GM12878 (cell line): ENCODE results near the gene AKAP1. TPM values are rescaled to one million over a fixed set of nuclear protein-coding genes. Genes with fewer than 3 reads are reported as not detected.

ENCODE experiments used
- ATAC-seq: fragments of 200-7000 bp; cut with Tn5 transposase; 3 replicates; pipeline ENCODE4 v1.9.1; 2020; ENCODE audit warnings: mild to moderate bottlenecking, moderate library complexity
- BruUV-seq: library from RNA; stranded (reverse); fragments of 400-500 nt; replicated peaks from 2 replicates; lab custom pipeline; 2021; lab: Mats Ljungman, UMichigan
- CTCF ChIA-PET: fragments of 300-600 bp; sonication (Branson Sonifier 250); formaldehyde crosslinking; extraction: SDS; loops from one replicate; lab custom pipeline; 2021; ENCODE audit warnings: inconsistent platforms; lab: Yijun Ruan, JAX
- POLR2A ChIA-PET: fragments of 350-600 bp; formaldehyde crosslinking; extraction: SDS; loops from one replicate; lab custom pipeline; 2021; ENCODE audit warnings: inconsistent platforms; lab: Charles Lee
- RAD21 ChIA-PET: fragments of 300-600 bp; sonication (Branson Sonifier 250); formaldehyde crosslinking; loops from one replicate; lab custom pipeline; 2023; ENCODE audit warnings: antibody characterized with exemption; ENCODE audit not compliant: unreplicated experiment; lab: Charles Lee
- SMC1A ChIA-PET: fragments of 300-600 bp; sonication (Branson Sonifier 250); formaldehyde crosslinking; loops from one replicate; lab custom pipeline; 2023; ENCODE audit not compliant: unreplicated experiment, uncharacterized antibody; lab: Charles Lee
- DNase-seq: peaks from one replicate; pipeline ENCODE4 v3.0.0-alpha.2; 2011; ENCODE audit warnings: low read depth, low spot score
- FAIRE-seq: peaks from 3 replicates; lab custom pipeline; 2011; peaks lifted over from hg19 to GRCh38; lab: Jason Lieb, UNC
- H2AFZ ChIP-seq: 2 replicates; pipeline ENCODE4 v1.6.0; 2011; ENCODE audit warnings: low read depth, low read length, control low read depth; ENCODE audit not compliant: control insufficient read depth
- H3K27ac ChIP-seq: 2 replicates; pipeline ENCODE4 v1.5.1; 2011; ENCODE audit warnings: control low read depth; ENCODE audit not compliant: control insufficient read depth, insufficient read depth
- H3K27me3 ChIP-seq, 2 experiments: replicated peaks in 1 of 2; 2 replicates each; pipeline versions ENCODE4 v1.6.0 to v1.6.1; 2011; ENCODE audit warnings: low read length in 1 of 2; ENCODE audit not compliant: control insufficient read depth in 2 of 2, insufficient read depth in 2 of 2
- H3K36me3 ChIP-seq, 2 experiments: 2 replicates each; pipeline ENCODE4 v1.5.1; 2011; ENCODE audit warnings: low read length in 1 of 2; ENCODE audit not compliant: control insufficient read depth in 2 of 2, insufficient read depth in 2 of 2
- H3K4me1 ChIP-seq: 2 replicates; pipeline ENCODE4 v1.6.1; 2011; ENCODE audit warnings: mild to moderate bottlenecking, low read length, moderate library complexity, mixed read lengths; ENCODE audit not compliant: control insufficient read depth, insufficient read depth
- H3K4me2 ChIP-seq: 2 replicates; pipeline ENCODE4 v1.6.0; 2011; ENCODE audit warnings: control low read depth; ENCODE audit not compliant: control insufficient read depth, insufficient read depth
- H3K4me3 ChIP-seq: fragments of 200-600 bp; sonication (generic); 2 replicates; pipeline ENCODE4 v1.5.1; 2016
- H3K79me2 ChIP-seq: 2 replicates; pipeline ENCODE4 v1.6.0; 2011; ENCODE audit warnings: low read length; ENCODE audit not compliant: control insufficient read depth, insufficient read depth
- H3K9ac ChIP-seq: 2 replicates; pipeline ENCODE4 v1.8.0; 2011; ENCODE audit warnings: low read length, control low read depth, mixed read lengths; ENCODE audit not compliant: control insufficient read depth, insufficient read depth
- H3K9me3 ChIP-seq: replicated peaks from 3 replicates; pipeline ENCODE4 v1.5.1; 2011; ENCODE audit warnings: mild to moderate bottlenecking, low read length; ENCODE audit not compliant: control insufficient read depth, insufficient read depth
- H4K20me1 ChIP-seq: 2 replicates; pipeline ENCODE4 v1.6.0; 2011; ENCODE audit not compliant: control insufficient read depth, insufficient read depth
- CHD1 ChIP-seq: IDR thresholded peaks from 2 replicates; pipeline ENCODE4 v1.6.1; 2012; ENCODE audit warnings: low read depth, low read length, improper control_type of control experiment
- EGR1 ChIP-seq, 2 experiments: IDR thresholded peaks; 1 replicate in 1 of 2; 2 replicates in 1 of 2; pipeline ENCODE4 v1.6.1; 2011 to 2012; ENCODE audit warnings: low read depth in 2 of 2, low read length in 2 of 2, borderline replicate concordance in 1 of 2, mild to moderate bottlenecking in 1 of 2, moderate library complexity in 1 of 2
- ESRRA ChIP-seq: IDR thresholded peaks from 2 replicates; pipeline ENCODE4 v1.6.1; 2012; ENCODE audit warnings: mild to moderate bottlenecking, low read length, improper control_type of control experiment
- HDAC2 ChIP-seq: fragments of 200-600 bp; sonication (generic); IDR thresholded peaks from 2 replicates; pipeline ENCODE4 v1.6.1; 2017
- KAT2A ChIP-seq: conservative IDR thresholded peaks from 2 replicates; pipeline ENCODE4 v1.6.1; 2011; ENCODE audit warnings: low read depth, low read length; ENCODE audit not compliant: control insufficient read depth
- RAD21 ChIP-seq: IDR thresholded peaks from 2 replicates; pipeline ENCODE4 v1.6.1; 2011; ENCODE audit warnings: mild to moderate bottlenecking, low read depth, low read length, moderate library complexity; ENCODE audit not compliant: insufficient read depth
- SIX5 ChIP-seq: IDR thresholded peaks from 2 replicates; pipeline ENCODE4 v1.6.1; 2011; ENCODE audit warnings: mild to moderate bottlenecking, low read depth, low read length, moderate library complexity; ENCODE audit not compliant: severe bottlenecking
- SMAD1 ChIP-seq: fragments of 450-650 bp; IDR thresholded peaks from 2 replicates; pipeline ENCODE4 v1.6.1; 2018; ENCODE audit warnings: mild to moderate bottlenecking, low read depth; ENCODE audit not compliant: partially characterized antibody
- WGBS: methylation state at CpG from one replicate; pipeline ENCODE4 v1.1.6; 2016; ENCODE audit warnings: low lambda C conversion rate; ENCODE audit not compliant: insufficient replicate concordance, insufficient coverage; ENCODE audit errors: missing lambda C conversion rate; 5-methylcytosine and 5-hydroxymethylcytosine counted together
- in situ Hi-C: fragments of 300-500 bp; cut with MboI; formaldehyde crosslinking; loops from 9 replicates; pipeline ENCODE4 v1.14.3; 2018; ENCODE audit warnings: mixed read lengths
- intact Hi-C: fragments of 100-400 bp; cut with micrococcal nuclease; formaldehyde crosslinking; loops from one replicate; pipeline ENCODE4 v1.14.2; 2022; ENCODE audit not compliant: unreplicated experiment
- polyA plus RNA-seq, 11 experiments: library from polyadenylated mRNA; depleted of rRNA in 4 of 11; unstranded in 6 of 11; stranded (reverse) in 5 of 11; fragments of >200 nt; fragmentation: Nextera tagmentation in 4 of 11; fragmentation: Illumina TruSeq in 1 of 11; extraction: Ambion mirVana in 4 of 11; extraction: Trizol in 1 of 11; gene quantifications; 1 replicate in 1 of 11; 2 replicates in 10 of 11; pipeline versions ENCODE4 v1.2.1 to v1.2.3, GENCODE V29; 2011 to 2016; ENCODE audit warnings: inconsistent platforms in 2 of 11, missing spikeins in 2 of 11, low read depth in 1 of 11
- total RNA-seq, 4 experiments: library from RNA; depleted of rRNA in 3 of 4; stranded (reverse); fragments of >200 nt in 3 of 4; fragmentation: Illumina TruSeq in 1 of 4; extraction: Trizol in 1 of 4; gene quantifications; 2 replicates each; pipeline versions ENCODE4 v1.2.1 to v1.2.3, GENCODE V29; 2013 to 2021

AKAP1 gene
- total and polyA plus RNA-seq, 10 of the 15 experiments (the other 5 are each of a cell fraction or from before 2014, with no cell fraction given) = 11.9 to 50.5 (median 38.1) TPM

GRCh38 chr17:57067781-57068180 lies 17.3 kb upstream of the AKAP1 start:
- ChIA-PET CTCF (interaction anchor here (0.6 kb wide), 1 partner anchor 517 kb away, joined by 3 read pairs; no protein-coding TSS in a partner anchor), SMC1A (interaction anchor here (0.9 kb wide), 1 partner anchor 13 kb away, joined by 4 read pairs; no protein-coding TSS in a partner anchor), POLR2A (interaction anchor here (1.0 kb wide), 1 partner anchor 17 kb away, joined by 3 read pairs; the partner anchor contains the start of gene AKAP1), RAD21 (no interaction called here)
- Histone ChIP-seq H3K27ac (no peak overlapping the region), H3K4me2 (no peak overlapping the region), H3K36me3 (no peaks in the 10 kb centered on the region), H3K9ac (no peak overlapping the region), H3K79me2 (no peaks in the 10 kb centered on the region), H3K27me3 (no peaks in the 10 kb centered on the region), H3K4me3 (no peak overlapping the region), H3K4me1 (no peaks in the 10 kb centered on the region), H2AFZ (no peak overlapping the region), H4K20me1 (no peaks in the 10 kb centered on the region), H3K9me3 (no peaks in the 10 kb centered on the region)
- BruUV-seq = no TSS peak
- ATAC-seq (no peak), FAIRE-seq (no peak), DNase-seq (no peak)
- WGBS = 5% methylated on average over 1 of the region's 1 CpG
- intact Hi-C loops = no loop called here
- TF ChIP-seq RAD21 (no peak), CHD1 (no peak), HDAC2 (no peak), ESRRA (no peak), KAT2A (no peak), SIX5 (no peak)
- in situ Hi-C loops = no loop called here

DNA sequence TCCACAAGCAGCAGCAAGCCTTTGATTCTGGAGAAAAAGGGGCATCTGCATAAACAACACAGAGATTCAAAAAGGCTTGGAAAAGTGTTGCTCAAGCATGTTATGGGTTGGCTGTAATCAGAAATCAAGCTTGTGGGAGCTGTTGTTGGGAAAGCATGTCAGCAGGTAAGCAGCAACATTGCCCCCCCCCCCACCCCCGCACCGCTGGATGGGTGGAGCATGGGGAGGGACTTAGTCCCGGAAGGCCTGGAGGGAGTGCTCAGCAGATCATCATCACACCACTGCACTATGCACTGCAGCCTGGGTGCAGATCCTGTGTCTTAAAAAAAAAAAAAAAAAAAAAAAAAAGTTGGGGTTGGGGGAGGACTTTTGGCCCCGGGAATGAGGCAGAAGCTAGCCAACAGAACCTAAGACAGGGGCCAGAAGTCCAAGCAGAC lies 16.8 kb upstream of the AKAP1 start:
- peak; percentile 79 for ATAC-seq

More for the DNA sequence above, 16.8 kb upstream of the AKAP1 start:
- H3K27me3 ChIP-seq = no peaks in the 10 kb centered on the region
- ChIA-PET POLR2A (interaction anchor here (0.6 to 1.0 kb wide), 3 partner anchors 17 to 919 kb away, joined by 3 to 7 read pairs (median 3); partner anchors contain the start of gene AKAP1), CTCF (interaction anchor here (0.6 kb wide), 1 partner anchor 516 kb away, joined by 3 read pairs; no protein-coding TSS in a partner anchor), RAD21 (no interaction called here), SMC1A (interaction anchor here (0.7 to 0.9 kb wide), 2 partner anchors 14 kb away, joined by 4 read pairs; no protein-coding TSS in a partner anchor)
- H3K9ac ChIP-seq = no peak overlapping the region
- no peaks in the 10 kb centered on the region for H3K9me3 ChIP-seq
- no peak overlapping the region for H3K4me3 ChIP-seq
- DNase-seq = no peak
- in situ Hi-C loops = no loop called here
- 22% methylated on average over 4 of the region's 4 CpGs for WGBS
- FAIRE-seq = no peak
- intact Hi-C loops = no loop called here
- H4K20me1 ChIP-seq = no peaks in the 10 kb centered on the region
- H2AFZ ChIP-seq = peak overlapping the region; percentile 41
- H3K27ac ChIP-seq = no peak overlapping the region
- no peaks in the 10 kb centered on the region for H3K4me1 ChIP-seq
- no TSS peak for BruUV-seq
- H3K4me2 ChIP-seq = no peak overlapping the region
- H3K79me2 ChIP-seq = no peaks in the 10 kb centered on the region
- TF ChIP-seq EGR1 (IDR thresholded peaks at IDR 0.05; ENCODE audit: borderline replicate concordance in 1 of 2, low read depth in 2 of 2, low read length in 2 of 2) (peak in 1 of 2 experiments; percentile 92; a peak in 2 of 3 replicates), SMAD1 (no peak)
- H3K36me3 ChIP-seq = no peaks in the 10 kb centered on the region
